Peyer's patch (tissue), 4 donors: ENCODE results near the gene MERTK.

ENCODE experiments used
- POLR2A ChIP-seq, 2 donors: fragments of 450-650 bp; IDR thresholded peaks; one replicate each; pipeline ENCODE4 v1.5.1; 2017; ENCODE audit warnings: antibody characterized with exemption in 2 of 2, mild to moderate bottlenecking in 2 of 2, moderate library complexity in 2 of 2
- TF ChIP-seq, protein P1 (sequence below), 6 experiments: fragments of 450-650 bp in 4 of 6; fragments of 200-600 bp in 2 of 6; sonication (generic) in 1 of 6; IDR thresholded peaks; one replicate each; pipeline ENCODE4 v1.5.1; 2017 to 2019; ENCODE audit warnings: antibody characterized with exemption in 6 of 6, mild to moderate bottlenecking in 3 of 6, moderate library complexity in 1 of 6

DNA sequence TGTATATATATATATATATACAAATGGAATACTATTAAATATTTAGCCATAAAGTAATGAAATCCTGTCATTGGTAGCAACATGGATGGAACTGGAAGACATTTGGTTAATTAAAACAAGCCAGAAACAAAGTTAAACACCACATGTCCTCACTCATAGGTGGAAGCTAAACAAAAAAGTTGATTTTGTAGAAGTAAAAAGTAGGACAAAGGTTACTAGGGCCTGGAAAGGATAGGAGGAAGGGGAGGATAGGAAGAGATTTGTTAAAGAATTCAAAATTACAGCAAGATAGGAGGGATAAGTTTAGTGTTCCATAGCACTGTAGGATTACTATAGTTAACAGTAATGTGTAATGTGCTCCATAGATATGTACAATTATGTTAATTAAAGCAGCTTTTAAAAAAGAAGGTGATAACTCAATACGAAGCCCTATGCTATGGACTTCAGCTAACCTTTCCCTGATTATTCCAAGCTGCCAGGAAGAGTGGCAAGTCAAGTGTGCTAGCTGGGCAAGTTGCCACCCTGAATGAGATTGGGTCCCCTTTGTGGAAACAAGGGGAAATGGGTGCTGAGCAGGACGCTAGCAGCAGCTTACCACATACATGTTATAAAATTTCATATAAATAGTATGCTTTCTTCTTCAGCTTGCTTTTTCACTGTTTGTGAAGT is 12.3 kb downstream of the MERTK start:
- TF ChIP-seq, protein P1, sequence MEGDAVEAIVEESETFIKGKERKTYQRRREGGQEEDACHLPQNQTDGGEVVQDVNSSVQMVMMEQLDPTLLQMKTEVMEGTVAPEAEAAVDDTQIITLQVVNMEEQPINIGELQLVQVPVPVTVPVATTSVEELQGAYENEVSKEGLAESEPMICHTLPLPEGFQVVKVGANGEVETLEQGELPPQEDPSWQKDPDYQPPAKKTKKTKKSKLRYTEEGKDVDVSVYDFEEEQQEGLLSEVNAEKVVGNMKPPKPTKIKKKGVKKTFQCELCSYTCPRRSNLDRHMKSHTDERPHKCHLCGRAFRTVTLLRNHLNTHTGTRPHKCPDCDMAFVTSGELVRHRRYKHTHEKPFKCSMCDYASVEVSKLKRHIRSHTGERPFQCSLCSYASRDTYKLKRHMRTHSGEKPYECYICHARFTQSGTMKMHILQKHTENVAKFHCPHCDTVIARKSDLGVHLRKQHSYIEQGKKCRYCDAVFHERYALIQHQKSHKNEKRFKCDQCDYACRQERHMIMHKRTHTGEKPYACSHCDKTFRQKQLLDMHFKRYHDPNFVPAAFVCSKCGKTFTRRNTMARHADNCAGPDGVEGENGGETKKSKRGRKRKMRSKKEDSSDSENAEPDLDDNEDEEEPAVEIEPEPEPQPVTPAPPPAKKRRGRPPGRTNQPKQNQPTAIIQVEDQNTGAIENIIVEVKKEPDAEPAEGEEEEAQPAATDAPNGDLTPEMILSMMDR (IDR thresholded peaks at IDR 0.05), result no peak
- TF ChIP-seq POLR2A (IDR thresholded peaks at IDR 0.05), result no peak
